HG03439 (cell line): ENCODE results near the gene PPP3CA.
A peak's percentile ranks its signal among the peaks of the same experiment; 100 is the strongest.
"Not testable (repeated sequence)": the region's sequence is repeated elsewhere in the genome, so short reads cannot be mapped to it uniquely, and the experiment has no call there.

ENCODE experiments used
- ATAC-seq: cut with Tn5 transposase; IDR thresholded peaks from one replicate; pipeline ENCODE4 v1.9.1; 2021; ENCODE audit warnings: mild to moderate bottlenecking, moderate library complexity; ENCODE audit not compliant: unreplicated experiment

Gene PPP3CA

GRCh38 chr4:101258883-101259282, 88.4 kb downstream of the PPP3CA start:
- peak; percentile 42 for ATAC-seq

- ATAC-seq, result no peak
Observed at GRCh38 chr4:101256222-101256621, 91.1 kb downstream of the PPP3CA start.

GRCh38 chr4:101254776-101255175, 92.5 kb downstream of the PPP3CA start:
- ATAC-seq, result no peak

- ATAC-seq, result no peak
Observed at GRCh38 chr4:101253121-101253520, 94.2 kb downstream of the PPP3CA start.

GRCh38 chr4:101252721-101253120, 94.6 kb downstream of the PPP3CA start:
- ATAC-seq, result no peak

GRCh38 chr4:101251261-101251660, 96.1 kb downstream of the PPP3CA start:
- ATAC-seq, result no peak

GRCh38 chr4:101244349-101244748, 103.0 kb downstream of the PPP3CA start:
- ATAC-seq, result no peak

- no peak for ATAC-seq
Observed at GRCh38 chr4:101242441-101242840, 104.9 kb downstream of the PPP3CA start.

- no peak for ATAC-seq
Observed at GRCh38 chr4:101240099-101240498, 107.2 kb downstream of the PPP3CA start.

- no peak for ATAC-seq
Observed at GRCh38 chr4:101239665-101240064, 107.7 kb downstream of the PPP3CA start.

GRCh38 chr4:101238706-101239105, 108.6 kb downstream of the PPP3CA start:
- ATAC-seq, result no peak

GRCh38 chr4:101237773-101238172, 109.6 kb downstream of the PPP3CA start:
- ATAC-seq, result no peak

GRCh38 chr4:101236097-101236496, 111.2 kb downstream of the PPP3CA start:
- no peak for ATAC-seq

GRCh38 chr4:101234141-101234540, 113.2 kb downstream of the PPP3CA start:
- not testable (repeated sequence) for ATAC-seq

GRCh38 chr4:101232074-101232776, 115.1 kb downstream of the PPP3CA start:
- ATAC-seq, result no peak

- ATAC-seq, result no peak
Observed at GRCh38 chr4:101230801-101231426, 116.4 kb downstream of the PPP3CA start.

- no peak for ATAC-seq
Observed at GRCh38 chr4:101229116-101229515, 118.2 kb downstream of the PPP3CA start.

GRCh38 chr4:101227715-101228114, 119.6 kb downstream of the PPP3CA start:
- ATAC-seq, result no peak

- no peak for ATAC-seq
Observed at GRCh38 chr4:101224358-101225218, 122.7 kb downstream of the PPP3CA start.

GRCh38 chr4:101222156-101222845, 125.0 kb downstream of the PPP3CA start:
- ATAC-seq, result no peak

GRCh38 chr4:101221294-101221693, 126.0 kb downstream of the PPP3CA start:
- no peak for ATAC-seq
